ENCODE measurements around the gene SPRY2. TPM values are rescaled to one million over a fixed set of nuclear protein-coding genes. Genes with fewer than 3 reads are reported as not detected.
"Not testable (repeated sequence)": the region's sequence is repeated elsewhere in the genome, so short reads cannot be mapped to it uniquely, and the experiment has no call there.

Gene SPRY2
- polyA plus RNA-seq, 3 donors, result 61.7 to 73.3 (median 69.4) TPM

GRCh38 chr13:80361883-80362327, 21.0 kb upstream of the SPRY2 start:
- no peak for DNase-seq (ENCODE audit: extremely low read depth in 1 of 11, low read depth in 9 of 11, low spot score in 4 of 11)

- DNase-seq (ENCODE audit: extremely low read depth in 1 of 11, low read depth in 9 of 11, low spot score in 4 of 11), result no peak
Observed at GRCh38 chr13:80361298-80361697, 20.4 kb upstream of the SPRY2 start.

- DNase-seq (ENCODE audit: extremely low read depth in 1 of 11, low read depth in 9 of 11, low spot score in 4 of 11), result no peak
Observed at GRCh38 chr13:80360453-80360800, 19.5 kb upstream of the SPRY2 start.

- peak in 4 of 11 donors; percentile 58 to 74 (median 66) for DNase-seq (ENCODE audit: extremely low read depth in 1 of 11, low read depth in 9 of 11, low spot score in 4 of 11)
Observed at GRCh38 chr13:80359778-80360452, 19.0 kb upstream of the SPRY2 start.

GRCh38 chr13:80359414-80359777, 18.5 kb upstream of the SPRY2 start:
- no peak for DNase-seq (ENCODE audit: extremely low read depth in 1 of 11, low read depth in 9 of 11, low spot score in 4 of 11)

- DNase-seq (ENCODE audit: extremely low read depth in 1 of 11, low read depth in 9 of 11, low spot score in 4 of 11), result not testable (repeated sequence)
Observed at GRCh38 chr13:80355496-80356094, 14.7 kb upstream of the SPRY2 start.

- no peak for DNase-seq (ENCODE audit: extremely low read depth in 1 of 11, low read depth in 9 of 11, low spot score in 4 of 11)
Observed at GRCh38 chr13:80348750-80349149, 7.8 kb upstream of the SPRY2 start.

- no peak for DNase-seq (ENCODE audit: extremely low read depth in 1 of 11, low read depth in 9 of 11, low spot score in 4 of 11)
Observed at GRCh38 chr13:80348314-80348713, 7.4 kb upstream of the SPRY2 start.

- DNase-seq (ENCODE audit: extremely low read depth in 1 of 11, low read depth in 9 of 11, low spot score in 4 of 11), result no peak
Observed at GRCh38 chr13:80345771-80346510, 5.0 kb upstream of the SPRY2 start.

- DNase-seq (ENCODE audit: extremely low read depth in 1 of 11, low read depth in 9 of 11, low spot score in 4 of 11), result not testable (repeated sequence)
Observed at GRCh38 chr13:80344032-80344431, 3.1 kb upstream of the SPRY2 start.

- peak in 7 of 11 donors; percentile 76 to 85 (median 83) for DNase-seq (ENCODE audit: extremely low read depth in 1 of 11, low read depth in 9 of 11, low spot score in 4 of 11)
Observed at GRCh38 chr13:80342471-80343371, 1.8 kb upstream of the SPRY2 start.

GRCh38 chr13:80341756-80342370, 937 bp upstream of the SPRY2 start:
- DNase-seq (ENCODE audit: extremely low read depth in 1 of 11, low read depth in 9 of 11, low spot score in 4 of 11), result peak in 2 of 11 donors; percentile 47 to 56

GRCh38 chr13:80340651-80341100, 250 bp downstream of the SPRY2 start:
- peak in 1 of 11 donors; percentile 38 for DNase-seq (ENCODE audit: extremely low read depth in 1 of 11, low read depth in 9 of 11, low spot score in 4 of 11)

GRCh38 chr13:80339912-80340650, 845 bp downstream of the SPRY2 start:
- DNase-seq (ENCODE audit: extremely low read depth in 1 of 11, low read depth in 9 of 11, low spot score in 4 of 11), result peak in 1 of 11 donors; percentile 51

- peak in 1 of 11 donors; percentile 45 for DNase-seq (ENCODE audit: extremely low read depth in 1 of 11, low read depth in 9 of 11, low spot score in 4 of 11)
Observed at GRCh38 chr13:80339563-80339911, 1.4 kb downstream of the SPRY2 start.

GRCh38 chr13:80338781-80339562, 2.0 kb downstream of the SPRY2 start:
- DNase-seq (ENCODE audit: extremely low read depth in 1 of 11, low read depth in 9 of 11, low spot score in 4 of 11), result peak in 7 of 11 donors; percentile 47 to 77 (median 71)

GRCh38 chr13:80337288-80338081, 3.4 kb downstream of the SPRY2 start:
- no peak for DNase-seq (ENCODE audit: extremely low read depth in 1 of 11, low read depth in 9 of 11, low spot score in 4 of 11)
